GM12875 (cell line): ENCODE measurements around the gene HIVEP2.

Experiments used
- H3K4me3 ChIP-seq: one replicate; pipeline ENCODE4 v1.5.1; 2011; ENCODE audit warnings: low read depth, low read length, control low read depth
- TF ChIP-seq, protein P1 (sequence below): IDR thresholded peaks from 2 replicates; pipeline ENCODE4 v1.5.1; 2011; ENCODE audit warnings: low read depth, mild to moderate bottlenecking, control low read depth, inconsistent platforms, low read length, moderate library complexity, borderline replicate concordance; ENCODE audit not compliant: insufficient read depth

The HIVEP2 gene

DNA sequence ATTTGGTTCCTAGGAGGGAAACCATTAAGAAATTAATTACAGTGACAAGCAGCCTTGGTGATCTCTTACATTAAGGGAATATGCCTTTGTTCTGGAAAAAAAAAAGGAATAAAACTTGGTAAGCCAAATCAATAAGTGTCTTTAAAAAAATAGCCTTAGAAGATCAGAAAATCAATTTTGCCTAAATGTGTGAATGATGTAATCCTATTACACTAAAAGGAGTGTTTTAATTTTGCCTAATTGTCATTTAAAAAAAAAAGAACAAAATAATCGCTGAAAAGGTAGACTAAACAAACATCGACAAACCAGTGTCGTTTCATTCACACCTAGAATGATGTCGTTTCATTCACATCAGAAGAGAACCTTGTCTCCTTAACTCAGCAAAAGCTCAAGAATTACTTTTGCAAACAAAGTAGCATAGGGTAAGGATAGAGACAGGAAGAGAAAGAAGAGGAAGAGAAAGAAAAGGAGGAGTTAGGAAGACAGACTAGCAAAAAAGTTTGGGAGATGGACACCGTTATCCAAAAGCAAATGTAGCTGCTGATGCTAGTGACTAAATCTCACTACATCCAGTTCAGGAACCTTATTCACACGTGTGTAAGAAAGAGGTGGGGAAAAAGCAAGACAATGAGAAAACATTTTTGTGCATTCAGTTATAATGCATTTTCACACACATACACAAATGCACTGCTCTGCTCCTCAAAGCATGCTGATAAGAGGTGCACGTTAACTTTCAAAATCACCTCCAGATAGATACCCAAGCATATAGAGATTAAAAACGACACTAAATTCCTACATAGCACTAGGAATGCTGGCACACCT, 60.6 kb downstream of the HIVEP2 start:
- no peak overlapping the region for H3K4me3 ChIP-seq
- TF ChIP-seq, protein P1, sequence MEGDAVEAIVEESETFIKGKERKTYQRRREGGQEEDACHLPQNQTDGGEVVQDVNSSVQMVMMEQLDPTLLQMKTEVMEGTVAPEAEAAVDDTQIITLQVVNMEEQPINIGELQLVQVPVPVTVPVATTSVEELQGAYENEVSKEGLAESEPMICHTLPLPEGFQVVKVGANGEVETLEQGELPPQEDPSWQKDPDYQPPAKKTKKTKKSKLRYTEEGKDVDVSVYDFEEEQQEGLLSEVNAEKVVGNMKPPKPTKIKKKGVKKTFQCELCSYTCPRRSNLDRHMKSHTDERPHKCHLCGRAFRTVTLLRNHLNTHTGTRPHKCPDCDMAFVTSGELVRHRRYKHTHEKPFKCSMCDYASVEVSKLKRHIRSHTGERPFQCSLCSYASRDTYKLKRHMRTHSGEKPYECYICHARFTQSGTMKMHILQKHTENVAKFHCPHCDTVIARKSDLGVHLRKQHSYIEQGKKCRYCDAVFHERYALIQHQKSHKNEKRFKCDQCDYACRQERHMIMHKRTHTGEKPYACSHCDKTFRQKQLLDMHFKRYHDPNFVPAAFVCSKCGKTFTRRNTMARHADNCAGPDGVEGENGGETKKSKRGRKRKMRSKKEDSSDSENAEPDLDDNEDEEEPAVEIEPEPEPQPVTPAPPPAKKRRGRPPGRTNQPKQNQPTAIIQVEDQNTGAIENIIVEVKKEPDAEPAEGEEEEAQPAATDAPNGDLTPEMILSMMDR: no peak

GRCh38 chr6:142883011-142883410, 62.0 kb downstream of the HIVEP2 start:
- TF ChIP-seq, protein P1: no peak

DNA sequence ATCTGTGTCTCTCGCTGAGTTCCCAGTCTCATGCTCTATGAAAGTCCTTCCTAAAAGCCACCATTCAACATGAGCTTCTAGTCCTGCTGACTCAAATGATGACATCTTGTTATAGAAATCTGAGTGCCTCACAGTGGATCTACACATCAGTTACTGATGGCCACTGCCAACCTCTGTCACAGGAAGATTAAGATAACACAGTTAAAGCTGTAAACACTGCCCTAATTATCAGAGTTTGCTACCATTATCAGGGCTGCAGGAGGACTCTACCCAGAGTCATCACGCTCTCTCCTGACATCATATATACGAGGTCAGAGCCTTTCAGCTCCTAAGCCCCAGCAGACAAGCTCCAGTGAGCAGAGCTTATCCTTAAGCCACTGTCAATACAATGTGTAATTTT, 63.2 kb downstream of the HIVEP2 start:
- TF ChIP-seq, protein P1: no peak
- no peak overlapping the region for H3K4me3 ChIP-seq

More at GRCh38 chr6:142883011-142883410, 62.0 kb downstream of the HIVEP2 start:
- H3K4me3 ChIP-seq: no peak overlapping the region

- TF ChIP-seq, protein P1: no peak
Observed at GRCh38 chr6:142881290-142881689, 63.7 kb downstream of the HIVEP2 start.

DNA sequence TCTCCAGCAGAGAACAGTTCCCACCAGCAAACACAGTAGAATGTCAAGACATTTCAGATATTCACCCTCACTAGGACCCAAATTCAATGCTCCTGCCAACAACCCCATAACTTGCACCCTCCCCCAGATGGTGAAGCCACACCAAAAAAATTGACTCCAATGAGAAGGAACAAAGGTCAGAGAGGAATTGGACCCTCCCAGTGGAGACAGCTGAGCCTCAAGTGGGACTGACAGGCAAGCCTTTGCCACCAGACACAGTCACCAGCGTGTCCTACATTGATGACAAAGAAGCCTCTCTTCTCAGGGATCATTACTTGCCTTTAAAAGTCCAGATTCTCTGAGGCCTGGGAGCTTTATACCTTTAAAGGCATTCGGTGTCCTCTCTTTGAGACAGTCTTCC, 64.8 kb downstream of the HIVEP2 start:
- TF ChIP-seq, protein P1: no peak
- no peak overlapping the region for H3K4me3 ChIP-seq

More at GRCh38 chr6:142881290-142881689, 63.7 kb downstream of the HIVEP2 start:
- no peak overlapping the region for H3K4me3 ChIP-seq

DNA sequence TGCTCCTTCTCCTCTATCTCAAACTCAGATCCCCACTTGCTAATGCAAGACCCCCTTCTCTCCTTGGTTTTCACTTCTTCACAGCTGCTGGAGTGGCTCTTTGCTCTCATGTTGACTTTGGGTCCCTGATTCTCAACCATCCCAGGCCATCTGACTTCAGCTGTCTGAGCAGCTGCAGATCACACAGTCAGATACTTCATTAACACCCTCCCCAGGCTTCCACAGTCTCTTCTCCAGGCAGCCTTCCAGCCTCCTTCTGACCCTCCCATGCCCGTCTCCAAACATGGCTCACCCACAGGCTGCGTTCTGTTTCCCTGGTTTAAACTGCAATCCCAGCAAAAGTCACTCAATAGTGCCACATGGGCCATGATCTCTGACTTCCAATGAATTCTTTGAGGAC, 65.4 kb downstream of the HIVEP2 start:
- TF ChIP-seq, protein P1: no peak
- H3K4me3 ChIP-seq: no peak overlapping the region

GRCh38 chr6:142879076-142879475, 65.9 kb downstream of the HIVEP2 start:
- no peak overlapping the region for H3K4me3 ChIP-seq
- TF ChIP-seq, protein P1: no peak
